SH-SY5Y (cell line): Measurements from ENCODE around the gene DPYSL4.

Experiments
- GATA2 ChIP-seq: IDR thresholded peaks from 2 replicates; pipeline ENCODE4 v1.6.1; 2011; ENCODE audit warnings: mild to moderate bottlenecking, low read depth, low read length
- GATA3 ChIP-seq: IDR thresholded peaks from 2 replicates; pipeline ENCODE4 v1.6.1; 2011; ENCODE audit warnings: low read depth, mild to moderate bottlenecking, low read length, moderate library complexity

- TF ChIP-seq GATA2, result no peak
- no peak for TF ChIP-seq GATA3
Observed at GRCh38 chr10:132213917-132214316, 27.2 kb downstream of the DPYSL4 start.
